Nephron progenitor cell (in vitro differentiated cells): ENCODE data around the gene SOCS7.

ENCODE experiments used
- DNase-seq: peaks from one replicate; pipeline ENCODE4 v3.0.0; 2021
- H3K27ac Mint-ChIP-seq: 2 replicates; pipeline ENCODE4 v1.8.0; 2021; ENCODE audit warnings: mild to moderate bottlenecking, moderate library complexity, mixed read lengths
- H3K27me3 Mint-ChIP-seq: 2 replicates; pipeline ENCODE4 v1.8.0; 2021; ENCODE audit warnings: mild to moderate bottlenecking, low read depth, mixed read lengths; ENCODE audit not compliant: poor library complexity
- H3K36me3 Mint-ChIP-seq: 2 replicates; pipeline ENCODE4 v1.8.0; 2021; ENCODE audit warnings: low read depth, mixed read lengths
- H3K4me1 Mint-ChIP-seq: 2 replicates; pipeline ENCODE4 v1.8.0; 2021; ENCODE audit warnings: mixed read lengths
- H3K4me3 Mint-ChIP-seq: 2 replicates; pipeline ENCODE4 v1.8.0; 2021; ENCODE audit warnings: mild to moderate bottlenecking, moderate library complexity, mixed read lengths
- H3K9me3 Mint-ChIP-seq: 2 replicates; pipeline ENCODE4 v1.8.0; 2021; ENCODE audit warnings: mild to moderate bottlenecking, moderate library complexity, mixed read lengths
- TF ChIP-seq, protein P1 (sequence below): fragments of 200-600 bp; sonication (generic); IDR thresholded peaks from 2 replicates; pipeline ENCODE4 v1.5.0; 2021; ENCODE audit warnings: antibody characterized with exemption

The SOCS7 gene

DNA sequence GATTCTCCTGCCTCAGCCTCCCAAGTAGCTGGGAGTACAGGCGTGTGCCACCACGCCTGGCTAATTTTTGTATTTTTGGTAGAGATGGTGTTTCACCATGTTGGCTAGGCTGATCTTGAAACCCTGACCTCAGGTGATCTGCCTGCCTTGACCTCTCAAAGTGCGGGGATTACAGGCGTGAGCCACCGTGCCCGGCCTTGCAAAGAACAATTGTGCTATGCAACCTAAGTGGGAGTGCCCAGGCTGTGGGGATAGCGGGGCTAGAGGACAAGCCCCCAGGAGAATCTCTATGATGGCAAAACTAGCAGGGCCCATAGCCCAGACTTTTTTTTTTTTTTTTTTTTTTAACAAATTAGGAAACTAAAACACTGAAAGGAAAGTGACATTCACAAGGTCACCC is 5.9 kb upstream of the SOCS7 start:
- H3K4me1 Mint-ChIP-seq: peaks cover 23% of the 10 kb centered on the region
- TF ChIP-seq, protein P1, sequence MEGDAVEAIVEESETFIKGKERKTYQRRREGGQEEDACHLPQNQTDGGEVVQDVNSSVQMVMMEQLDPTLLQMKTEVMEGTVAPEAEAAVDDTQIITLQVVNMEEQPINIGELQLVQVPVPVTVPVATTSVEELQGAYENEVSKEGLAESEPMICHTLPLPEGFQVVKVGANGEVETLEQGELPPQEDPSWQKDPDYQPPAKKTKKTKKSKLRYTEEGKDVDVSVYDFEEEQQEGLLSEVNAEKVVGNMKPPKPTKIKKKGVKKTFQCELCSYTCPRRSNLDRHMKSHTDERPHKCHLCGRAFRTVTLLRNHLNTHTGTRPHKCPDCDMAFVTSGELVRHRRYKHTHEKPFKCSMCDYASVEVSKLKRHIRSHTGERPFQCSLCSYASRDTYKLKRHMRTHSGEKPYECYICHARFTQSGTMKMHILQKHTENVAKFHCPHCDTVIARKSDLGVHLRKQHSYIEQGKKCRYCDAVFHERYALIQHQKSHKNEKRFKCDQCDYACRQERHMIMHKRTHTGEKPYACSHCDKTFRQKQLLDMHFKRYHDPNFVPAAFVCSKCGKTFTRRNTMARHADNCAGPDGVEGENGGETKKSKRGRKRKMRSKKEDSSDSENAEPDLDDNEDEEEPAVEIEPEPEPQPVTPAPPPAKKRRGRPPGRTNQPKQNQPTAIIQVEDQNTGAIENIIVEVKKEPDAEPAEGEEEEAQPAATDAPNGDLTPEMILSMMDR: no peak
- DNase-seq: no peak
- no peaks in the 10 kb centered on the region for H3K36me3 Mint-ChIP-seq
- H3K9me3 Mint-ChIP-seq: no peaks in the 10 kb centered on the region
- no peak overlapping the region for H3K4me3 Mint-ChIP-seq
- no peak overlapping the region for H3K27ac Mint-ChIP-seq
- H3K27me3 Mint-ChIP-seq: peaks cover 15% of the 10 kb centered on the region

DNA sequence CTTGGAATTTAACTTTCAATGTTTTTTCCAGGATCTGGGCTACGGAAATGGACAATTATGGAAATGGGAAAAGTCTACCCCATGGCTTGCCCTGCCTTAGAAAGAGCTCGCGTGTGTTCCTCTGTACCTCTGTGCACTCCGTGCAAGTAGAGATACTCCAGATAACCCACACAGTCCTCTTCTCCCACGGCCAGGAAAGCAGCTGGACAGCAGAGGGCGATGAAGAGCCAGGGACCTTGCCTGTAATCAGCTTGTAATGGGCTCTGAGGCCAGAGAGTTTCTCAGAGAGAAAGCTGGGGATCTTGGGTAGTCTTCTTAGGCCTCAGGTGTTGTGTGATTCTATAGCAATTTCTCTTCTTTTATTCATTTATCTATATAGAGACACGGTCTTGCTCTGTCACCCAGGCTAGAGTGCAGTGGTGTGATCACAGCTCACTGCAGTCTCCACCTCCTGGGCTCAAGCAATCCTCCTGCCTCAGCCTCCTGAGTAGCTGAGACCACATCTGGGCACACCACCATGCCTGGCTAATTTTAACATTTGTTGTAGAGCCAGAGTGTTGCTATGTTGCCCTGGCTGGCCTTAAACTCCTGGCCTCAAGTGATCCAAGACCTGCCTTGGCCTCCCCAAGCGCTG is 2.4 kb upstream of the SOCS7 start:
- Mint-ChIP-seq H3K9me3 (no peaks in the 10 kb centered on the region), H3K27ac (no peak overlapping the region), H3K36me3 (no peaks in the 10 kb centered on the region), H3K4me1 (peaks cover 40% of the 10 kb centered on the region), H3K27me3 (peaks cover 6% of the 10 kb centered on the region), H3K4me3 (no peak overlapping the region)
- TF ChIP-seq, protein P1: peak; percentile 89
- peak; percentile 88 for DNase-seq

DNA sequence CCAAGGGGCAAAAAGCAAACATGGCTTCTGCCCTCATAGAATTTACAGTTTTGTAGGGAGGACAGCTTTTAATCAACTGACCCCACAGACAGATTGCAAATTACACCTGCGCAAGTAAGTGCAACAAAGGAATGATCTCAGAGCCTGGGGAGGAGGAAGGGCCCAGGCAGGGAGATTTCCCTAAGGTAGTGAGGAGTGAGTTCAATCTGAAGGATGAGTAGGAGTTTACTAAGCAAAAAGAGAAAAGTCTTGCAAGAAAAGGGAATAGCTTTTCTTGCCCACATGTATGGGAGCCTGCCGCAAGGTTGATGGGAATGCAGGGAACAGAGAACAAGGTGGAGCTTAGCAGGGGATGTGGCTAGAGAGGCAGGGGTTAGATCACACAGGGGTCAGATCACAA is 1.6 kb upstream of the SOCS7 start:
- H3K4me1 Mint-ChIP-seq: peaks cover 48% of the 10 kb centered on the region
- peaks cover 4% of the 10 kb centered on the region for H3K27me3 Mint-ChIP-seq
- peak overlapping the region; percentile 41 for H3K4me3 Mint-ChIP-seq
- TF ChIP-seq, protein P1: no peak
- H3K36me3 Mint-ChIP-seq: no peaks in the 10 kb centered on the region
- no peak for DNase-seq
- H3K9me3 Mint-ChIP-seq: no peaks in the 10 kb centered on the region
- H3K27ac Mint-ChIP-seq: peak overlapping the region; percentile 78

GRCh38 chr17:38352245-38353085 is 821 bp downstream of the SOCS7 start:
- DNase-seq: peak; percentile 54

DNA sequence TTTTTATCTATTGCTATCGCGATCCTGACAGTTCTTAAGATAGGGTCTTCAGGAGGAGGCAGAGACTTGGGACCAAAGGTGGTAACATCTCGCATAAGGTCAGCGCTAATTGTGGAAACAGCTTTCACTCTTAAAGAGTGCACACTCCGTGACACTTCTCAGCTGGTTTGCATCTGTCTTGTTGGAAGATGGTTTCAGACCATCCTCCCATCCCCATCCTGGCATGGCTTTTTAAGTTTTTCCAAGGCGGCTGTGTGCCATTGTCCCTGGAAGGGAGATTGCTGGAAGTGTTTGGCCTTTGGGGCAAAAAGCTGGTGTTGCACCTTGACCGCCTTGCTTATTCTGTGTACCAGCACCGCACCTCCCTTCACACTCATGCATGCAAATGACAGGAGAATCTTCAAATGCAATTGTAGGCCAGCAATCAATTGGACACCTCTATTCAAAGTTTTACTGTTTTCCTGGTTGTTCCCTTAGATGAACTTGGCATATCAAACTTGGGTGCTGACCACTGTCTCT is 1.5 kb downstream of the SOCS7 start:
- H3K4me1 Mint-ChIP-seq: peaks cover 74% of the 10 kb centered on the region
- no peaks in the 10 kb centered on the region for H3K27me3 Mint-ChIP-seq
- no peaks in the 10 kb centered on the region for H3K36me3 Mint-ChIP-seq
- TF ChIP-seq, protein P1: no peak
- DNase-seq: no peak
- peak overlapping the region; percentile 84 for H3K4me3 Mint-ChIP-seq
- no peaks in the 10 kb centered on the region for H3K9me3 Mint-ChIP-seq
- no peak overlapping the region for H3K27ac Mint-ChIP-seq

More at GRCh38 chr17:38352245-38353085, 821 bp downstream of the SOCS7 start:
- H3K36me3 Mint-ChIP-seq: no peaks in the 10 kb centered on the region
- H3K9me3 Mint-ChIP-seq: no peaks in the 10 kb centered on the region
- TF ChIP-seq, protein P1: no peak
- H3K4me1 Mint-ChIP-seq: peaks cover 67% of the 10 kb centered on the region
- no peaks in the 10 kb centered on the region for H3K27me3 Mint-ChIP-seq
- no peak overlapping the region for H3K27ac Mint-ChIP-seq
- H3K4me3 Mint-ChIP-seq: peak overlapping the region; percentile 84
